HepG2 (cell line): ENCODE data around the gene MT1G. TPM values are rescaled to one million over a fixed set of nuclear protein-coding genes. Genes with fewer than 3 reads are reported as not detected.

Experiments
- ASH2L ChIP-seq: fragments of 300-600, 200-600 bp; sonication (generic); IDR thresholded peaks from 2 replicates; pipeline ENCODE4 v1.7.0; 2017; ENCODE audit warnings: low read depth, mild to moderate bottlenecking, moderate library complexity, mixed read lengths, low read length; ENCODE audit not compliant: insufficient read length
- ATF2 ChIP-seq: sonication (generic); formaldehyde crosslinking; IDR thresholded peaks from 2 replicates; pipeline ENCODE4 v1.4.0; 2020; ENCODE audit warnings: missing genetic modification reagents
- GRHL1 ChIP-seq: sonication (generic); formaldehyde crosslinking; conservative IDR thresholded peaks from 2 replicates; pipeline ENCODE4 v1.8.0; 2022; ENCODE audit warnings: missing genetic modification reagents
- IKZF4 ChIP-seq: sonication (generic); formaldehyde crosslinking; IDR thresholded peaks from 2 replicates; pipeline ENCODE4 v1.5.1; 2020; ENCODE audit warnings: borderline replicate concordance, mild to moderate bottlenecking, low read depth, missing genetic modification reagents; ENCODE audit errors: not compliant biosample characterization
- KAT7 ChIP-seq: IDR thresholded peaks from 2 replicates; pipeline ENCODE4 v1.6.1; 2018; ENCODE audit warnings: borderline replicate concordance, missing compliant biosample characterization
- KDM1A ChIP-seq: IDR thresholded peaks from 2 replicates; pipeline ENCODE4 v1.6.1; 2016; ENCODE audit warnings: missing compliant biosample characterization
- MBNL3 ChIP-seq: fragments of 250-450 bp; sonication (Bioruptor Pico); conservative IDR thresholded peaks from 2 replicates; pipeline ENCODE4 v1.8.0; 2022; ENCODE audit warnings: mild to moderate bottlenecking, inconsistent platforms
- MTA1 ChIP-seq: sonication (generic); formaldehyde crosslinking; IDR thresholded peaks from 2 replicates; pipeline ENCODE4 v1.4.0; 2020; ENCODE audit warnings: missing genetic modification reagents, mild to moderate bottlenecking, borderline replicate concordance
- NRL ChIP-seq: sonication (generic); formaldehyde crosslinking; IDR thresholded peaks from 2 replicates; pipeline ENCODE4 v1.5.0; 2020; ENCODE audit warnings: missing genetic modification reagents, mild to moderate bottlenecking, moderate library complexity, borderline replicate concordance
- REXO4 ChIP-seq: sonication (generic); formaldehyde crosslinking; IDR thresholded peaks from 2 replicates; pipeline ENCODE4 v1.8.0; 2022; ENCODE audit warnings: missing genetic modification reagents, mild to moderate bottlenecking, borderline replicate concordance
- SNAPC4 ChIP-seq: sonication (generic); formaldehyde crosslinking; IDR thresholded peaks from 2 replicates; pipeline ENCODE4 v1.4.0; 2020; ENCODE audit warnings: mild to moderate bottlenecking, missing genetic modification reagents
- SP1 ChIP-seq, 2 experiments: fragments of 450-650 bp in 1 of 2; sonication (generic) in 1 of 2; formaldehyde crosslinking in 1 of 2; IDR thresholded peaks; 2 replicates each; pipeline versions ENCODE4 v1.4.0 to v1.6.1; 2016 to 2020; ENCODE audit warnings: missing genetic modification reagents in 1 of 2
- ZFY ChIP-seq: sonication (generic); formaldehyde crosslinking; IDR thresholded peaks from 2 replicates; pipeline ENCODE4 v1.4.0; 2020; ENCODE audit warnings: missing genetic modification reagents
- ZNF275 ChIP-seq: sonication (generic); formaldehyde crosslinking; IDR thresholded peaks from 2 replicates; pipeline ENCODE4 v1.8.0; 2022; ENCODE audit warnings: missing genetic modification reagents, mild to moderate bottlenecking, inconsistent platforms, borderline replicate concordance
- ZNF335 ChIP-seq: sonication (generic); formaldehyde crosslinking; IDR thresholded peaks from 2 replicates; pipeline ENCODE4 v1.4.0; 2020; ENCODE audit warnings: missing genetic modification reagents
- ZNF614 ChIP-seq: IDR thresholded peaks from 2 replicates; pipeline ENCODE4 v1.6.1; 2018; ENCODE audit warnings: missing biosample characterization, missing genetic modification reagents, inconsistent platforms, borderline replicate concordance
- ZNF790 ChIP-seq: sonication (generic); formaldehyde crosslinking; IDR thresholded peaks from 2 replicates; pipeline ENCODE4 v1.8.0; 2022; ENCODE audit warnings: missing genetic modification reagents, mild to moderate bottlenecking, borderline replicate concordance
- polyA plus RNA-seq, 8 experiments: library from polyadenylated mRNA; depleted of rRNA in 3 of 8; stranded (reverse) in 7 of 8; unstranded in 1 of 8; fragments of >200 nt; fragmentation: Illumina TruSeq in 4 of 8; extraction: Trizol in 4 of 8; gene quantifications; 2 replicates each; pipeline versions ENCODE4 v1.2.1 to v1.2.3, GENCODE V29; 2011 to 2016; ENCODE audit warnings: low read depth in 4 of 8, missing spikeins in 1 of 8, mixed read lengths in 1 of 8; ENCODE audit not compliant: insufficient read depth in 1 of 8
- total RNA-seq, 5 experiments: library from RNA; depleted of rRNA; stranded (reverse); fragments of >200 nt; fragmentation: Illumina TruSeq; extraction: Trizol; gene quantifications; 2 replicates each; pipeline ENCODE4 v1.2.3, GENCODE V29; 2016; ENCODE audit warnings: low read depth in 1 of 5

MT1G gene
- total and polyA plus RNA-seq, 2 of the 13 experiments (the other 11 are each of a cell fraction or from before 2014, with no cell fraction given) = 3.6 to 377 TPM

- TF ChIP-seq SNAPC4 (0 out of 2 replicates have a peak, but pooled peaks have one; percentile 64), ZNF275 (no peak), MTA1 (CRISPR knock-in tag) (peak; percentile 78; the same call in 1 of the 2 replicates), MBNL3 (CRISPR knock-in tag) (no peak), REXO4 (CRISPR knock-in tag) (no peak), ATF2 (CRISPR knock-in tag) (peak; percentile 41; the same call in 1 of the 2 replicates), ZFY (peak; percentile 86), SP1 (IDR thresholded peaks at IDR 0.05) (no peak), SP1 (CRISPR knock-in tag; IDR thresholded peaks at IDR 0.05) (peak; percentile 82), KAT7 (peak; percentile 78; the same call in 1 of the 2 replicates), NRL (CRISPR knock-in tag) (no peak; the same call in 1 of the 2 replicates), ZNF790 (CRISPR knock-in tag) (no peak; the same call in 1 of the 2 replicates), GRHL1 (CRISPR knock-in tag) (no peak), IKZF4 (CRISPR knock-in tag) (no peak), ASH2L (peak; percentile 68), ZNF614 (peak; percentile 96), ZNF335 (CRISPR knock-in tag) (no peak), KDM1A (CRISPR knock-in tag) (no peak)
Observed at GRCh38 chr16:56681939-56682702, 14.3 kb upstream of the MT1G start, which contains the start of gene MT1X (continued).
